ENCODE measurements around the gene DCLRE1A.
A peak's percentile ranks its signal among the peaks of the same experiment; 100 is the strongest.

The DCLRE1A gene

GRCh38 chr10:113865901-113866300 lies 12.0 kb upstream of the DCLRE1A start:
- H3K79me2 ChIP-seq (ENCODE audit: insufficient read depth, low read length): peaks cover 81% of the 10 kb centered on the region

DNA sequence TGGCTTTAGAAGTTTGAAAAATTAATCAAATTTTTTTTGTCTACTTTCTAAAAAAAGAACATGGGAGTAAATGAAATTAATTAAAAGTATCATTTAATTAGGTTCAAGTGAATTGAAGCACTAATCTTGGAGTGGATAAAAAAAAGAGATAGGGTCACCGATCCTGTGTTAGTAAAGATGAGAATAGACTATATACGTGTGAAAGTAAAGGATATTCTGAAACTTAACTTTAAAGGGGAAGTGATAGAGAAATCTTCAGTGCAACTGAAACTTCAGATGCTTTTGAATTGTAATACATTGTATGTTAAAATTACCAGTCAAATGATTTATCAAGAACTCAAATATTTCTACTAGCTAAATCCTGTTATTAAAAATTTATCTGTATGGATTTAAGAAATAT lies 5.4 kb upstream of the DCLRE1A start:
- Histone ChIP-seq H3K9me2 (replicated peaks; ENCODE audit: low read depth, low read length) (no peaks in the 10 kb centered on the region), H3K9me3 (ENCODE audit: insufficient read depth, low read depth, low read length) (peaks cover 7% of the 10 kb centered on the region), H3F3A (ENCODE audit: low read depth) (no peaks in the 10 kb centered on the region), H3K4me3 (ENCODE audit: low read length, poor library complexity, severe bottlenecking) (peak overlapping the region; percentile 87), H3K4me2 (ENCODE audit: low read depth, low read length, poor library complexity, severe bottlenecking) (peak overlapping the region; percentile 95), H4K20me1 (ENCODE audit: insufficient read depth, low read length, poor library complexity, severe bottlenecking) (peaks cover 12% of the 10 kb centered on the region), H2AFZ (ENCODE audit: low read length) (no peak overlapping the region), H3K79me2 (ENCODE audit: insufficient read depth, low read length) (peaks cover 84% of the 10 kb centered on the region), H3K4me1 (ENCODE audit: insufficient read depth, low read length, poor library complexity, severe bottlenecking) (peaks cover 47% of the 10 kb centered on the region), H3K27me3 (ENCODE audit: insufficient read depth, low read length, poor library complexity, severe bottlenecking) (no peaks in the 10 kb centered on the region), H3K36me3 (ENCODE audit: insufficient read depth, low read length) (peaks cover 30% of the 10 kb centered on the region), H3K9ac (ENCODE audit: low read depth, low read length, poor library complexity, severe bottlenecking) (peak overlapping the region; percentile 97)
- TF ChIP-seq EZH2phosphoT487 (IDR thresholded peaks at IDR 0.05; ENCODE audit: borderline replicate concordance): no peak
- TF ChIP-seq, protein P1, sequence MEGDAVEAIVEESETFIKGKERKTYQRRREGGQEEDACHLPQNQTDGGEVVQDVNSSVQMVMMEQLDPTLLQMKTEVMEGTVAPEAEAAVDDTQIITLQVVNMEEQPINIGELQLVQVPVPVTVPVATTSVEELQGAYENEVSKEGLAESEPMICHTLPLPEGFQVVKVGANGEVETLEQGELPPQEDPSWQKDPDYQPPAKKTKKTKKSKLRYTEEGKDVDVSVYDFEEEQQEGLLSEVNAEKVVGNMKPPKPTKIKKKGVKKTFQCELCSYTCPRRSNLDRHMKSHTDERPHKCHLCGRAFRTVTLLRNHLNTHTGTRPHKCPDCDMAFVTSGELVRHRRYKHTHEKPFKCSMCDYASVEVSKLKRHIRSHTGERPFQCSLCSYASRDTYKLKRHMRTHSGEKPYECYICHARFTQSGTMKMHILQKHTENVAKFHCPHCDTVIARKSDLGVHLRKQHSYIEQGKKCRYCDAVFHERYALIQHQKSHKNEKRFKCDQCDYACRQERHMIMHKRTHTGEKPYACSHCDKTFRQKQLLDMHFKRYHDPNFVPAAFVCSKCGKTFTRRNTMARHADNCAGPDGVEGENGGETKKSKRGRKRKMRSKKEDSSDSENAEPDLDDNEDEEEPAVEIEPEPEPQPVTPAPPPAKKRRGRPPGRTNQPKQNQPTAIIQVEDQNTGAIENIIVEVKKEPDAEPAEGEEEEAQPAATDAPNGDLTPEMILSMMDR (conservative IDR thresholded peaks at IDR 0.05; ENCODE audit: low read length): no peak

More at GRCh38 chr10:113865901-113866300, 12.0 kb upstream of the DCLRE1A start:
- no peaks in the 10 kb centered on the region for H4K20me1 ChIP-seq (ENCODE audit: insufficient read depth, low read length, poor library complexity, severe bottlenecking)
- H3K4me3 ChIP-seq (ENCODE audit: low read length, poor library complexity, severe bottlenecking): no peak overlapping the region
- H3K9ac ChIP-seq (ENCODE audit: low read depth, low read length, poor library complexity, severe bottlenecking): peak overlapping the region; percentile 23
- peaks cover 15% of the 10 kb centered on the region for H3K36me3 ChIP-seq (ENCODE audit: insufficient read depth, low read length)
- no peaks in the 10 kb centered on the region for H3K27me3 ChIP-seq (ENCODE audit: insufficient read depth, low read length, poor library complexity, severe bottlenecking)
- H3F3A ChIP-seq (ENCODE audit: low read depth): no peaks in the 10 kb centered on the region
- no peaks in the 10 kb centered on the region for H3K9me2 ChIP-seq (replicated peaks; ENCODE audit: low read depth, low read length)
- H3K4me2 ChIP-seq (ENCODE audit: low read depth, low read length, poor library complexity, severe bottlenecking): peak overlapping the region; percentile 10
- TF ChIP-seq, protein P1 (conservative IDR thresholded peaks at IDR 0.05; ENCODE audit: low read length): no peak
- TF ChIP-seq EZH2phosphoT487 (IDR thresholded peaks at IDR 0.05; ENCODE audit: borderline replicate concordance): no peak
- H3K4me1 ChIP-seq (ENCODE audit: insufficient read depth, low read length, poor library complexity, severe bottlenecking): peaks cover 39% of the 10 kb centered on the region
- no peak overlapping the region for H2AFZ ChIP-seq (ENCODE audit: low read length)
- H3K9me3 ChIP-seq (ENCODE audit: insufficient read depth, low read depth, low read length): peaks cover 4% of the 10 kb centered on the region

GRCh38 chr10:113858541-113858940 lies 4.7 kb upstream of the DCLRE1A start:
- no peaks in the 10 kb centered on the region for H3F3A ChIP-seq (ENCODE audit: low read depth)
- H3K4me1 ChIP-seq (ENCODE audit: insufficient read depth, low read length, poor library complexity, severe bottlenecking): peaks cover 50% of the 10 kb centered on the region
- peak overlapping the region; percentile 87 for H3K4me3 ChIP-seq (ENCODE audit: low read length, poor library complexity, severe bottlenecking)
- H4K20me1 ChIP-seq (ENCODE audit: insufficient read depth, low read length, poor library complexity, severe bottlenecking): peaks cover 12% of the 10 kb centered on the region
- TF ChIP-seq, protein P1 (conservative IDR thresholded peaks at IDR 0.05; ENCODE audit: low read length): no peak
- no peak for TF ChIP-seq EZH2phosphoT487 (IDR thresholded peaks at IDR 0.05; ENCODE audit: borderline replicate concordance)
- no peaks in the 10 kb centered on the region for H3K27me3 ChIP-seq (ENCODE audit: insufficient read depth, low read length, poor library complexity, severe bottlenecking)
- peak overlapping the region; percentile 95 for H3K4me2 ChIP-seq (ENCODE audit: low read depth, low read length, poor library complexity, severe bottlenecking)
- peaks cover 7% of the 10 kb centered on the region for H3K9me3 ChIP-seq (ENCODE audit: insufficient read depth, low read depth, low read length)
- H3K36me3 ChIP-seq (ENCODE audit: insufficient read depth, low read length): peaks cover 24% of the 10 kb centered on the region
- H3K9me2 ChIP-seq (replicated peaks; ENCODE audit: low read depth, low read length): no peaks in the 10 kb centered on the region
- H3K9ac ChIP-seq (ENCODE audit: low read depth, low read length, poor library complexity, severe bottlenecking): peak overlapping the region; percentile 97
- H2AFZ ChIP-seq (ENCODE audit: low read length): no peak overlapping the region
- H3K79me2 ChIP-seq (ENCODE audit: insufficient read depth, low read length): peaks cover 80% of the 10 kb centered on the region
